ENCODE data around the gene RNPEP. TPM values are rescaled to one million over a fixed set of nuclear protein-coding genes. Genes with fewer than 3 reads are reported as not detected.

Gene RNPEP
- total and polyA plus RNA-seq, 2 experiments from 2014 or later, result 32.1 to 80.3 TPM

GRCh38 chr1:202046227-202046626 is 63.8 kb downstream of the RNPEP start:
- Histone ChIP-seq H3K9me2 (ENCODE audit: insufficient read depth) (no peaks in the 10 kb centered on the region), H3K4me3 (no peak overlapping the region), H3K4me2 (no peak overlapping the region), H3K4me1 (ENCODE audit: insufficient read depth) (no peaks in the 10 kb centered on the region), H3K27ac (ENCODE audit: low read depth) (no peak overlapping the region), H2AFZ (no peak overlapping the region), H3F3A (replicated peaks; ENCODE audit: low read depth) (no peaks in the 10 kb centered on the region), H3K36me3 (ENCODE audit: insufficient read depth) (no peaks in the 10 kb centered on the region), H4K20me1 (replicated peaks; ENCODE audit: insufficient read depth) (no peaks in the 10 kb centered on the region), H3K79me2 (replicated peaks; ENCODE audit: insufficient read depth) (no peaks in the 10 kb centered on the region), H3K27me3 (ENCODE audit: insufficient read depth) (no peaks in the 10 kb centered on the region)
- Mint-ChIP-seq H3K27me3 (ENCODE audit: insufficient read depth, low read depth, poor library complexity) (peaks cover 3% of the 10 kb centered on the region), H3K36me3 (ENCODE audit: low read depth) (no peaks in the 10 kb centered on the region), H3K9me3 (no peaks in the 10 kb centered on the region), H3K27ac (no peak overlapping the region), H3K4me1 (no peaks in the 10 kb centered on the region), H3K4me3 (no peak overlapping the region)
- TF ChIP-seq JUNB (IDR thresholded peaks at IDR 0.05; ENCODE audit: unreplicated experiment), result no peak
- no peak for TF ChIP-seq ZNF462 (CRISPR knock-in tag; IDR thresholded peaks at IDR 0.05)
- no peak for TF ChIP-seq REST (IDR thresholded peaks at IDR 0.05; ENCODE audit: unreplicated experiment)
- TF ChIP-seq STAT1 (IDR thresholded peaks at IDR 0.05; ENCODE audit: unreplicated experiment), result no peak
- TF ChIP-seq NANOG (IDR thresholded peaks at IDR 0.05; ENCODE audit: borderline replicate concordance), result no peak
- DNase-seq (ENCODE audit: low spot score) (no peak), ATAC-seq (no peak)

Data from GM23338 (cell line).